Neuron (in vitro differentiated cells): Measurements from ENCODE around the gene RAP1A.

Experiments used
- H2AFZ ChIP-seq: one replicate; pipeline ENCODE4 v1.6.1; 2013; ENCODE audit warnings: low read depth, mild to moderate bottlenecking, inconsistent platforms, low read length, moderate library complexity
- H3K27me3 ChIP-seq: one replicate; pipeline ENCODE4 v1.6.1; 2013; ENCODE audit warnings: low read length; ENCODE audit not compliant: insufficient read depth
- H3K36me3 ChIP-seq: one replicate; pipeline ENCODE4 v1.6.1; 2013; ENCODE audit warnings: low read length; ENCODE audit not compliant: insufficient read depth
- H3K4me1 ChIP-seq: one replicate; pipeline ENCODE4 v1.6.1; 2013; ENCODE audit warnings: low read length; ENCODE audit not compliant: insufficient read depth
- H3K4me3 ChIP-seq: 2 replicates; pipeline ENCODE4 v1.5.1; 2013; ENCODE audit warnings: mild to moderate bottlenecking, low read length, moderate library complexity
- H3K9me3 ChIP-seq: one replicate; pipeline ENCODE4 v1.6.1; 2013; ENCODE audit warnings: low read length

RAP1A gene

GRCh38 chr1:111745675-111746613 is 126.4 kb downstream of the RAP1A start:
- no peaks in the 10 kb centered on the region for H3K36me3 ChIP-seq
- H3K4me1 ChIP-seq = peaks cover 17% of the 10 kb centered on the region
- H3K27me3 ChIP-seq = no peaks in the 10 kb centered on the region
- no peak overlapping the region for H2AFZ ChIP-seq
- no peaks in the 10 kb centered on the region for H3K9me3 ChIP-seq
- H3K4me3 ChIP-seq = no peak overlapping the region

GRCh38 chr1:111746614-111746999 is 127.0 kb downstream of the RAP1A start:
- H2AFZ ChIP-seq = no peak overlapping the region
- peaks cover 17% of the 10 kb centered on the region for H3K4me1 ChIP-seq
- H3K27me3 ChIP-seq = no peaks in the 10 kb centered on the region
- H3K4me3 ChIP-seq = no peak overlapping the region
- H3K36me3 ChIP-seq = no peaks in the 10 kb centered on the region
- no peaks in the 10 kb centered on the region for H3K9me3 ChIP-seq

- Histone ChIP-seq H2AFZ (no peak overlapping the region), H3K36me3 (no peaks in the 10 kb centered on the region), H3K4me1 (peaks cover 17% of the 10 kb centered on the region), H3K27me3 (no peaks in the 10 kb centered on the region), H3K9me3 (no peaks in the 10 kb centered on the region), H3K4me3 (no peak overlapping the region)
Observed at GRCh38 chr1:111747282-111747734, 127.7 kb downstream of the RAP1A start.

- no peaks in the 10 kb centered on the region for H3K27me3 ChIP-seq
- peaks cover 14% of the 10 kb centered on the region for H3K4me1 ChIP-seq
- H3K9me3 ChIP-seq = no peaks in the 10 kb centered on the region
- no peak overlapping the region for H2AFZ ChIP-seq
- no peaks in the 10 kb centered on the region for H3K36me3 ChIP-seq
- no peak overlapping the region for H3K4me3 ChIP-seq
Observed at GRCh38 chr1:111747947-111748346, 128.4 kb downstream of the RAP1A start.

- Histone ChIP-seq H3K4me3 (no peak overlapping the region), H3K4me1 (peaks cover 18% of the 10 kb centered on the region), H3K27me3 (no peaks in the 10 kb centered on the region), H3K9me3 (no peaks in the 10 kb centered on the region), H3K36me3 (no peaks in the 10 kb centered on the region), H2AFZ (no peak overlapping the region)
Observed at GRCh38 chr1:111749628-111750027, 130.0 kb downstream of the RAP1A start.

GRCh38 chr1:111750856-111751255 is 131.3 kb downstream of the RAP1A start:
- no peaks in the 10 kb centered on the region for H3K9me3 ChIP-seq
- no peak overlapping the region for H3K4me3 ChIP-seq
- H2AFZ ChIP-seq = no peak overlapping the region
- H3K36me3 ChIP-seq = no peaks in the 10 kb centered on the region
- no peaks in the 10 kb centered on the region for H3K27me3 ChIP-seq
- H3K4me1 ChIP-seq = peaks cover 21% of the 10 kb centered on the region

- no peaks in the 10 kb centered on the region for H3K27me3 ChIP-seq
- H2AFZ ChIP-seq = no peak overlapping the region
- H3K36me3 ChIP-seq = peaks cover 1% of the 10 kb centered on the region
- no peak overlapping the region for H3K4me3 ChIP-seq
- no peaks in the 10 kb centered on the region for H3K9me3 ChIP-seq
- peaks cover 29% of the 10 kb centered on the region for H3K4me1 ChIP-seq
Observed at GRCh38 chr1:111751906-111752575, 132.5 kb downstream of the RAP1A start.

- Histone ChIP-seq H3K36me3 (peaks cover 23% of the 10 kb centered on the region), H3K9me3 (no peaks in the 10 kb centered on the region), H3K4me1 (peaks cover 18% of the 10 kb centered on the region), H3K27me3 (no peaks in the 10 kb centered on the region), H2AFZ (peak overlapping the region; percentile 65), H3K4me3 (peak overlapping the region; percentile 79)
Observed at GRCh38 chr1:111754984-111755330, 135.4 kb downstream of the RAP1A start.

- H2AFZ ChIP-seq = peak within 1 kb of the TSS; percentile 65
- peaks cover 18% of the 10 kb centered on the region for H3K4me1 ChIP-seq
- peaks cover 28% of the 10 kb centered on the region for H3K36me3 ChIP-seq
- H3K4me3 ChIP-seq = peak within 1 kb of the TSS; percentile 79
- no peaks in the 10 kb centered on the region for H3K27me3 ChIP-seq
- no peaks in the 10 kb centered on the region for H3K9me3 ChIP-seq
Observed at GRCh38 chr1:111755331-111756123, 135.9 kb downstream of the RAP1A start, which contains the start of gene DDX20. Gene DDX20 (plus strand): TSS chr1:111755901. CDS start chr1:111755925, 24 bp downstream.

GRCh38 chr1:111756124-111756513 is 136.5 kb downstream of the RAP1A start:
- Histone ChIP-seq H3K4me3 (peak overlapping the region; percentile 79), H3K36me3 (peaks cover 34% of the 10 kb centered on the region), H3K9me3 (no peaks in the 10 kb centered on the region), H2AFZ (peak overlapping the region; percentile 59), H3K27me3 (no peaks in the 10 kb centered on the region), H3K4me1 (peaks cover 18% of the 10 kb centered on the region)

GRCh38 chr1:111758373-111758772 is 138.8 kb downstream of the RAP1A start:
- Histone ChIP-seq H3K4me1 (peaks cover 18% of the 10 kb centered on the region), H3K9me3 (no peaks in the 10 kb centered on the region), H3K4me3 (no peak overlapping the region), H2AFZ (no peak overlapping the region), H3K36me3 (peaks cover 56% of the 10 kb centered on the region), H3K27me3 (no peaks in the 10 kb centered on the region)

GRCh38 chr1:111761717-111762116 is 142.1 kb downstream of the RAP1A start:
- H3K27me3 ChIP-seq = no peaks in the 10 kb centered on the region
- H3K9me3 ChIP-seq = no peaks in the 10 kb centered on the region
- no peak overlapping the region for H3K4me3 ChIP-seq
- H3K36me3 ChIP-seq = peaks cover 85% of the 10 kb centered on the region
- peaks cover 6% of the 10 kb centered on the region for H3K4me1 ChIP-seq
- H2AFZ ChIP-seq = no peak overlapping the region

- H3K36me3 ChIP-seq = peaks cover 87% of the 10 kb centered on the region
- H3K4me1 ChIP-seq = no peaks in the 10 kb centered on the region
- no peak overlapping the region for H2AFZ ChIP-seq
- H3K9me3 ChIP-seq = no peaks in the 10 kb centered on the region
- H3K27me3 ChIP-seq = no peaks in the 10 kb centered on the region
- no peak overlapping the region for H3K4me3 ChIP-seq
Observed at GRCh38 chr1:111762332-111762731, 142.7 kb downstream of the RAP1A start.
